ENCODE measurements around the gene FOXB1.

Gene FOXB1

GRCh38 chr15:60004009-60004845 lies at the start of gene FOXB1:
Gene FOXB1 (plus strand): TSS chr15:60004311. CDS start chr15:60004964, 653 bp downstream.
- no peak for DNase-seq (ENCODE audit: low read depth in 2 of 2)

GRCh38 chr15:59958288-59958687 lies 45.8 kb upstream of the FOXB1 start:
- DNase-seq (ENCODE audit: low read depth in 2 of 2) = no peak

GRCh38 chr15:59960318-59960717 lies 43.8 kb upstream of the FOXB1 start:
- DNase-seq (ENCODE audit: low read depth in 2 of 2) = no peak

GRCh38 chr15:59963322-59963721 lies 40.8 kb upstream of the FOXB1 start:
- no peak for DNase-seq (ENCODE audit: low read depth in 2 of 2)

GRCh38 chr15:59963925-59964324 lies 40.2 kb upstream of the FOXB1 start:
- DNase-seq (ENCODE audit: low read depth in 2 of 2) = no peak

GRCh38 chr15:59965741-59966140 lies 38.4 kb upstream of the FOXB1 start:
- DNase-seq (ENCODE audit: low read depth in 2 of 2) = no peak

GRCh38 chr15:59966262-59966661 lies 37.8 kb upstream of the FOXB1 start:
- DNase-seq (ENCODE audit: low read depth in 2 of 2) = no peak

- DNase-seq (ENCODE audit: low read depth in 2 of 2) = no peak
Observed at GRCh38 chr15:59968314-59968713, 35.8 kb upstream of the FOXB1 start.

- no peak for DNase-seq (ENCODE audit: low read depth in 2 of 2)
Observed at GRCh38 chr15:59972241-59972640, 31.9 kb upstream of the FOXB1 start.

- no peak for DNase-seq (ENCODE audit: low read depth in 2 of 2)
Observed at GRCh38 chr15:59976480-59977271, 27.4 kb upstream of the FOXB1 start.

GRCh38 chr15:59991834-59992233 lies 12.3 kb upstream of the FOXB1 start:
- no peak for DNase-seq (ENCODE audit: low read depth in 2 of 2)

GRCh38 chr15:59993041-59993750 lies 10.9 kb upstream of the FOXB1 start:
- no peak for DNase-seq (ENCODE audit: low read depth in 2 of 2)

GRCh38 chr15:59993950-59994401 lies 10.1 kb upstream of the FOXB1 start:
- DNase-seq (ENCODE audit: low read depth in 2 of 2) = no peak

GRCh38 chr15:59994526-59994887 lies 9.6 kb upstream of the FOXB1 start:
- DNase-seq (ENCODE audit: low read depth in 2 of 2) = no peak

GRCh38 chr15:59994888-59995557 lies 9.1 kb upstream of the FOXB1 start:
- DNase-seq (ENCODE audit: low read depth in 2 of 2) = no peak

- no peak for DNase-seq (ENCODE audit: low read depth in 2 of 2)
Observed at GRCh38 chr15:59995568-59996297, 8.4 kb upstream of the FOXB1 start.

GRCh38 chr15:59996298-59997041 lies 7.6 kb upstream of the FOXB1 start:
- DNase-seq (ENCODE audit: low read depth in 2 of 2) = no peak

GRCh38 chr15:59997070-59997701 lies 6.9 kb upstream of the FOXB1 start:
- DNase-seq (ENCODE audit: low read depth in 2 of 2) = no peak

- no peak for DNase-seq (ENCODE audit: low read depth in 2 of 2)
Observed at GRCh38 chr15:59998305-59998949, 5.7 kb upstream of the FOXB1 start.
